Activated CD8-positive, alpha-beta memory T cell treated with anti-CD3 and anti-CD28 coated beads for 24 hours (primary cell): ENCODE data around the gene BUD23.
"Not testable (repeated sequence)": the region's sequence is repeated elsewhere in the genome, so short reads cannot be mapped to it uniquely, and the experiment has no call there.

ENCODE experiments used
- DNase-seq: peaks from one replicate; pipeline ENCODE4 v3.0.0-alpha.2; 2020

BUD23 gene, protein sequence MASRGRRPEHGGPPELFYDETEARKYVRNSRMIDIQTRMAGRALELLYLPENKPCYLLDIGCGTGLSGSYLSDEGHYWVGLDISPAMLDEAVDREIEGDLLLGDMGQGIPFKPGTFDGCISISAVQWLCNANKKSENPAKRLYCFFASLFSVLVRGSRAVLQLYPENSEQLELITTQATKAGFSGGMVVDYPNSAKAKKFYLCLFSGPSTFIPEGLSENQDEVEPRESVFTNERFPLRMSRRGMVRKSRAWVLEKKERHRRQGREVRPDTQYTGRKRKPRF

DNA sequence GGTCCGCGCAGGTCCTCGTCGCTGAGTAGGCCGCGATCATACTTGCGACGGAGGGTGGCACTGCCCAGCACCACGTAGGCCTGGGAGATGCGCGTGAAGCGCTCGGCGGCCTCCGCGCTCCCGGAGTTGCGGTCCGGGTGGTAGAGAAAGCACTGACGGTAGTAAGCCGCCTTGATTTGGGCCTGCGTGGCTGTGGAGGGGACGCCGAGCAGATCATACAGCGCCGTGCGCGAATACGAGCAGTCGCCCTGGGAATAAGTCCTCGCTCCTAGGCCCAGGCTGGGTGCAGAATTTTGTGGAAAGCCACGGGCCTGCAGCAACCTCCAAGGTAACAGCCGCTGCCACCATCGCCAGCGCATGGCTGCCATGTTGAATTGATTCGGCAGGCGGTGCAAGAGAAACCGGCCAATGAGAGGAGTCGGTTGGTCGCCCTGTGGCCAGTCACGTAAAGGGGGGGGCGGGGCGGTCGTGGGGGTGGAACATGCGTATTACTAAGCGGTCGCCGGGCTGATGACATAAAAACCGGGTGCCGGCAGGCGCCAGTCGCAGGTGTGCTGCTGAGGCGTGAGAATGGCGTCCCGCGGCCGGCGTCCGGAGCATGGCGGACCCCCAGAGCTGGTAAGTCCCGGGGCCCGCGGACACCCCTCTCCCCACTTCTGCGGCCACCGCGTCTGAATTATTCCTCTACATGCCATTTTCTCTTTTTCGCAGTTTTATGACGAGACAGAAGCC is at the start of gene BUD23, which contains the start of gene DNAJC30:
BUD23 (plus strand) TSS at position 542 of the 732 bp plus-strand sequence; CDS start at position 571, 29 bp downstream.
DNAJC30 (minus strand) TSS at position 398 of the 732 bp plus-strand sequence; CDS start at position 368, 30 bp downstream.
- peak; percentile 96 for DNase-seq

DNA sequence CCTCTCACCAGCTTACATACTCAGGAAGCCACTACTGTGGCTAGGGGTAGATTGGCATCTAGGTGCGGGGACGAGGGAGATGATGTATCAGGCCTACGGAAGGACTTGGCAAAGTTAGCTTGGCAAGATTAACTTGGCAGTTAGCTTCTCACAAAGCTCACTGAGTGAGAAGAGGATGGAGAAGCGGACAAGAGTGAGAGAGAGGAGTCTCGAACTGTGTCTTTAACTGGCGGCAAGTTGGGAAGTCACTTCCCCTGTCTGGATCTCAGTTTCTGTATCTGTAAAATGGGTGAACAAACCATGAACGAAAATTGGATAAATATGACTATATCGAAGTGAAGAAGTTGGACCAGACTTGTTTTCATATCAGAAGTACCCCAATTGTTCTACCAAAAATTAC is 49.6 kb upstream of the BUD23 start:
- no peak for DNase-seq

DNA sequence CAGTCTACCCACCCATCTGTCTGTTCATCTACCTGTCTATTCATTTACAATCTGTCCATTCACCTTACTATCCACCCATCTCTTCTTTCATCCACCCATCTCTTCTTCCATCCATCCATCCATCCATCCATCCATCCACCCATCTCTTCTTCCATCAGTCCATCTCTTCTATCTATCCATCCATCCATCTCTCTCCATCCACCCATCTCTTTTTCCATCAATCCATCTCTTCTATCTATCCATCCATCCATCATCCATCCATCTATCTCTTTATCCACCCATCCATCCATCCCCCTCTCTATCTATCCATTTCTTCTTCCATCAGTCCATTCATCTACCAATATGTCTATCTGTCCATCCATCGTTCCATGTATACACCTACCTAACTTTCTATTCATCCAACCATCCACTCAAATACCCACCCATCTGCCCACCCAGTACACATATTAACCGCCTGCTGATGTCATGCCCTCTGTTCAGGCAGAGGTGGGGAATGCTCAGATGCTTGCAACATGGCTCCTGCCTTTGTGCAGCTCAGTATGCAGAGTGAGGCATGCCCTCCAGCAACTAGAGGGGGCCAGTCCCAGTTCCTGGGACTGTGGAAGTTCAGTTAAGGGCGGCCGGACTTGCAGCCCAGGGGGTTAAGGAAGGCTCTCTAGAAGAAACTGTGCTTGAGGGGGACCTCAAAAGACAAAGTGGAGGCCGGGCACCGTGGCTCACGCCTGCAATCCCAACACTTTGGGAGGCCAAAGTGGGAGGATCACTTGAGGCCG is 47.8 kb upstream of the BUD23 start:
- no peak for DNase-seq

DNA sequence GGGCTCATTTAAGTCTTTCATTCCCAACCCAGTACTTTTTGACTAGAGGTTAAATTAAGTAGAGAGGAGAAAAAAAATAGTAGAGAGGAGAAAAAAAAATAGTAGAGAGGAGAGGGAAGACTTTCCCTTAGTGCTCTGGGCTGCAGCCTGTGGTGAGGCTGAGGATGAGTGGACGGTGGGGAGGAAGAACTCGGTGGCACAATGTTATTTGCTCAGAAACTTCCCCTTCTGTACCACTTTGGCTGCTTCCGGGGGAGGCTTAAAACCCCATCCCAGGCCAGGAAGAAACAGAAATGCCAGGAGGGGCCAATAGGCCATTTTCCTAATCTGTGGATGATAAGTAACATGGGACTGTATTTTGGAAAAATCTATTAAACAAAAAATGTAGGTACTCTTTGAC is 44.5 kb upstream of the BUD23 start:
- DNase-seq: no peak

DNA sequence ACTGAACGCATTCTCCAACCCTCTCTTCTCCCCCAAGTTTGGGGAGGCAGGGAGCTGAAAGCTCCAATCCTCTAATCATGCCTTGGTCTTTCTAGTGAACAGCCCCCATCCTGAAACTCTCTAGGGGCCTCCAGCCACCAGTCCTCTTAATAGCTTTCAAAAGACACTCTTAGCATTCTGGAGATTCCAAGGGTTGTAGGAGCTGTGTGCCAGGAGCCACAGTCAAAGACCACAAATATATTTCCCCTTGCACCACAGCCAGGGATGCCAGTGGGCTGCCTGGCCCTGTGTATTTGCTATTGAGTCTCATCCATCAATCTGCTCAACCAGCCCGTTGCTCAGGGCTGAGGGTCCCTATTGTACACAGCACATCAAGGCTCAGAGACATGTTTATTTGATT is 40.6 kb upstream of the BUD23 start:
- DNase-seq: no peak

DNA sequence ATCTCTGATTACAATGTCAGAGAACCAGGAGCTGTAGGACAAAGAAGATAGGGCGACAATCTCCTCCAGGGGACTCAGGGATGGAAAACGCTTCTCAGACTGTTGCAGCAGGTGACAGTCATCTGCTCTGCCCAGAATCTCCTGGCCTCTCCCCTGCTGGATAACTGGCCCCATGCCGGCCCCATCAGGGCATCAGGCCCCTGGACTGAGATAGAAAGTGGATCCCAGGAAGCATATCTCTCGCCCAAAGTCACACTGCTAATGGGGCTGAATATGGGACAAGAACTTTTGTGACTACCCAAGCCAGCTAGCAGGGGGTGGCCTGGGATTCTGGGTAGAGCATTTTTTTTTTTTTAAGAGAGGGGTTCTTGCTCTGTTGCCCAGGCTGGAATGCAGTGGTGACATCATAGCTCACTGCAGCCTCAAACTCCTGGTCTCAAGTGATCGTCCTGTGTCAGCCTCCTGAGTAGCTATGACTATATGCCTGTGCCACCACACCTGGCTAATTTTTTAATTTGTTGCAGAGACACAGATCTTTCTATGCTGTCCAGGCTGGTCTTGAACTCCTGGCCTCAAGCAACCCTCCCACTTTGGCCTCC is 38.6 kb upstream of the BUD23 start:
- no peak for DNase-seq

DNA sequence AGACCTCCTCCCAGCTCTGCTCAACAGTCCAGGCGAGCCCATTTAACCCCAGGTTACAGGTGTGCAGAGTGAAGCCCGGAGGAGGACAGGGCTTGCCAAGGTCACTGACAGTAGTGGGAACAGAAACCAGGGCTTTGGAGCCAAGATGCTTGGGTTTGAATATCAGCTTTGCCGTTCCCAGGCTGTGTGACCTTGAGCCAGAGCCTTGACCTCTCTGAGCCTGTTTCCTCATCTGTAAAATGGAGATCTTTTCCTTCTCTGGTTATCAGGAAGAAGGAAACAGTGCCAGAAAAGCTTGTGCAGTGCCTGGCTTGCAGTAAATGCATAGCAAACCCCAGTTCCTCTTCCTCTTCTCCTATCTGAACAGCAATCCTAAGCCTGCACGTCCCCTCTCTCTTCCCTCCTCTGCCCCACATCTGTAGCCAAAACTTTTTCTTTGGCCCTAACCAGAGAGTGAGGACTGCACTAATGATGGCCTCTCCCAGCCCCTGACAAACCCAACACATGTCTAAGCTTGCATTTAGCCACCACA is 37.7 kb upstream of the BUD23 start:
- no peak for DNase-seq

DNA sequence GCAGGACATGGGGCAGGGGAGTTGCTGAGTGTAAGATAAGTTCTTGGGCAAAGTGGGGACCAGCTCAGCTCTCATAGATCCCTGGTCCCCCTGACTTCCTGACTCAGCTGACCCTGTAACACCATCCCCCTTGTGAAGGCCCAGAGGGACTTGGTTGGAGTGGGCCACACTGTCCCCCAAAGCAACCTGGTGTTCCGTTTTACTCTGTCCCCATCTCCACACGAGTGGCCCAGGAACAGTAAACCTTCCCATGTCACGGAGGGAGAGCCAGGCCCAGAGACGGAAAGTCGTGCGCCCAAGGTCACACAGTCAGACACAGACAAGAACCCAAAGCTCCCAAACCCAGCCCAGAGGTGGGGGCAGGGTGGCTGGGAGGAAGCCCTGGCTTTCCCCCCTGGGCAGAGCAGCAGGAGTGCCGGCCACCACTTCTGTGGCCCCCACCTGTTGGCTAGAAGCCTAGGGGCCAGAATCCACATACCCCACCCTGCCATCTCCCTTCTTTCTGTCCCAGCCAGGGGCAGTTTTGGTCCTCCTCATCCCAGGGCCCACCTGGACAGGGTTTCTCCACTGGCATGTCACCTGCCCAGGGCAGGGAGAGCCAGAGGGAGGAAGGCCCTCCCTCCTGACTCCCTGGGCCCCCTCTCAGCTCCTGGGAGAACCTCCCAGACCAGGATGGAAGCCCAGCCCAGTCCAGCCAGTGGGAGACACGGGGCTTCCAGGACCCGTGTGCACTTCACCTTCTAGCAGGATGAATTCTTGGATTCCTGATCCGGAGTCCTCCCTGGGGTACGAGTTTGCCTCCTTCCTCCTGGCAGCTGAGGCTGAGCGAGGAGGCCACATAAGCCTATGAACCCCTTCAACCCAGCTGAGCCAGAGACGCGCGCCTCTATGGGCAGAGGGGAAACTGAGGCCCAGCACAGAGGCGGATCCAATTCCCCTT is 36.3 kb upstream of the BUD23 start:
- no peak for DNase-seq

DNA sequence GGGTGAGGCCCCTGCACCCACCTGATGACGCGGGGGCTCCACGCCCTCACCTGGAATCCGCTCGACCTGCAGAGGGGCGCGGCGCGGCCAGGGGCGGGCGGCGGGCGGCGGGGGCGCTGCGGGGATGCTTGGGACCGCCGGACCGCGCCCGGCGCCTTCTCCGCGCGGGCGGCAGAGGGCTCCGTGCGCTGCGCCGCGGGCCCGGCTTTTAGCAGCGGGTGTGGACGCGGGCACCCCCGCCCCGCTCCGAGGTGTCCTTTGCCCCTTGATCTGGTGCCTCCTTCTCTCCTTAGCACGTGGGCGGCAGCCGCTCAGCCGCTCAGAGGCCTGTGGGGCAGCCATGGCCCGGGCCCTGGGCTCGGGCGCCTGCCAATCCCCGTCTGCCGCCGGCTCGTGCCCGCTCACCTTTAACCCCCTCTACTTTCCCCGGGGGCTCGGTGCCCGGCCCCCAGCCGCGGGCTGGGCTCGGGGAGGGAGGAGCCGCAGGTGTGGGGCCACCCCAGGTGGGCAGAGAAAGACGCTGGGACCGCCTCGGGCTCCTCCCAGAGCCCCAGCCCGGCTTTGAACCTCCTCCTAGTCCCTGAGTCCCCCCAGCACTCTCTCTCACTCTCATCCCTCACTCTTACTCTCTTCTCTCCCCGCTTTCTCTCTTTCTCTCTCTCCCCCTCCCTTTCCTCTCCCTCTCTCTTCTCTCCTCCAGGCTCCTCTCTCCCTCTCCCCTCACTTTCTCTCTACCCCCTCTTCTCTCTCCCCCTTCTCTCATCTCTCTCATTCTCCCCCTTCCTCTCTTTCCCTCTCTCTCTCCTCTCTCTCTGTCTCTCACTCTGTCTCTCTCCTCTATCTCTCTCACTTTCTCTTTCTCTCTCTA is 35.4 kb upstream of the BUD23 start:
- peak; percentile 68 for DNase-seq

DNA sequence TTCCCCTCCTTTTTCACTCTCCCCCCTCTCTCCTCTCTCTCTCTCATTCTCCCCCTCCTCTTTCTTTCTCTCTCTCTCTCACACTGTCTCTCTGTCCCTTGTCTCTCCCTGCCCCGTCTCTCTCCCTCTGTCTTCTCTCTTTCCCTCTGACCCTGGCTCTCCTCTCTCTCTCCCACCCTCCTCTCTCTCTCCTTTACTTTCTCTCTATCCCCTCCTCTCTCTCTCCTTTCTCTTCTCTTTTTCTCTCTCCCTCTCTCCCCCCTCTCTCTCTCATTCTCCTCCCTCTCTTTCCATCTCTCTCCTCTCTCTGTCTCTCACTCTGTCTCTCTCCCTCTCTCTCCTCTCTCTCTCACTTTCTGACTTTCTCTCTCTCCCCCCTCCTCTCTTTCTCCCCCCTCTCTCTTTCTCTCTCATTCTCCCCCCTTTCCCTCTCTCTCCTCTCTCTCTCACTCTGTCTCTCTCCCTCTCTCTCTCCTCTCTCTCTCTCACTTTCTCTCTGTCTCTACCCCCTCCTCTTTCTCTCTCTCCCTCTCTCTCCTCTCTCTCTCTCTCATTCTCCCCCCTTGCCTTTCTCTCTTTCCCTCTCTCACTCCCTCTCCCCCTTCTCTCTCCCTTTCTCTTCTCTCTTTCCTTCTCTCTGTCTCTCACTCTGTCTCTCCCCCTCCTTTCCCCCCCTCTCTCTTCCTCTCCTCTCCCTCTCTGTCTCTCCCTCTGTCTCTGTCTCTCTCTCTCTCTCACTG is 34.6 kb upstream of the BUD23 start:
- no peak for DNase-seq

DNA sequence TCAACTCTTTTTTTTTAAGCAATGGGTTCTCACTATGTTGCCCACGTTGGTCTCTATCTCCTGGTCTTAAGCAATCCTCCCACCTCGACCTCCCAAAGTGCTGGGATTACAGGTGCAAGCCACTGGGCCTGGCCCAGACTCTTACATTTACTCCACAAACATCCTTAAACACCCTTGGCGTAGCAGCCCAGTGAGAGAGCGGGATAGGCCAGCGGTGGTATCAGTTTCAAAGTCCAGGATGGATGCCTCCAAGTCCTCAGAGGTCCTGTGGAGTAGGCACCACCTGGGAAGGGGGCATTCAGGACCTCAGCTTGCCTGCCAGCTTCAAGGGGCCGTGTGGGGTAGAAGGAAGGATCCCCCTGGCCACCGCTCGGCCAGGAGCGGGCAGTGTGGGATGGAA is 33.8 kb upstream of the BUD23 start:
- no peak for DNase-seq

DNA sequence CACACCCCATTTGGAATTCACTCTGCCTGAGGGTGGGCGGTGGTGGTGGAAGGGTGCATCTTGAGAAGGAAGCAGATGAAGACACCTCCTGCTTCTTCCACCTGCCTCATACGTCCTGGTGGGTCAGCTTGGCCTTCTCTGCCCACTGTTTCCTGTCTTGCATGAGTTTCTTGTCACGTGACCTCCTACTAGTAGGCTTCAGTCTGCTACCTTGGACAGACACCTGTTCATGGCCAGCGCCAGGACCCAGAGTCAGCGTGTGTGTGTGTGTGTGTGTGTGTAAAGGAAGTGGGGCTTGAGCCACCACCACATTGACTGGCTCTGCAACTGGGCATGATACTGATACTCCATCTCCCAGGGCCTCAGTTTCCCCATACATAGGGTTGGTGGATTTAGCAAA is 32.9 kb upstream of the BUD23 start:
- DNase-seq: no peak

DNA sequence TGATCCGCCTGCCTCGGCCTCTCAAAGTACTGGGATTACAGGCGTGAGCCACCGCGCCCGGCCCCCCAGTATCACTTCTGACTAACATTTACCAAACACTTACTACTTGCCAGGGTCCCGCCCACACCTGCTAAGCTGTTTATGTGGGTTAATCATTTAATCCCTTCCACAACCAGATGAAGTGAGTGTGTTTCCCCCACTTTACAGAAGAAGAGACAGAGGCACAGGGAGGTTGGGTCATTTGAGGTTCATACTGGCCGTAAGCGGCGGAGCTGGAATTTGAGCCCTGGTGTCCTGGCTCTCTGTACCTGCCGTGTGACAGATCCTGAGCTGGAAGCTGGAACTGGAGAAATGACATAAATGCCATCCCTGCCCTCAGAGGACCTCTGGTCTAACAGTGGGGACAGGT is 30.9 kb upstream of the BUD23 start:
- DNase-seq: no peak

DNA sequence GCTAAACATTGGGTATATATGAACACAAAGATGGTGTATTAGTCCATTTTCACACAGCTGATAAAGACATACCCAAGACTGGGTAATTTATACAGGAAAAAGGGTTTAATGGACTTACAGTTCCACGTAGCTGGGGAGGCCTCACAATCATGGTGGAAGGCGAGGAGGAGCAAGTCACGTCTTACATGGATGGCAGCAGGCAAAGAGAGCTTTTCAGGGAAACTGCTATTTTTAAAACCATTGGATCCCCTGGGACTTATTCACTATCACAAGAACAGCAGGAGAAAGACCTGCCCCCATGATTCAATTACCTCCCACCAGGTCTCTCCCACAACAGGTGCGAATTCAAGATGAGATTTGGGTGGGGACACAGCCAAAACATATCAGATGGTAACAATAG is 28.1 kb upstream of the BUD23 start:
- DNase-seq: not testable (repeated sequence)

DNA sequence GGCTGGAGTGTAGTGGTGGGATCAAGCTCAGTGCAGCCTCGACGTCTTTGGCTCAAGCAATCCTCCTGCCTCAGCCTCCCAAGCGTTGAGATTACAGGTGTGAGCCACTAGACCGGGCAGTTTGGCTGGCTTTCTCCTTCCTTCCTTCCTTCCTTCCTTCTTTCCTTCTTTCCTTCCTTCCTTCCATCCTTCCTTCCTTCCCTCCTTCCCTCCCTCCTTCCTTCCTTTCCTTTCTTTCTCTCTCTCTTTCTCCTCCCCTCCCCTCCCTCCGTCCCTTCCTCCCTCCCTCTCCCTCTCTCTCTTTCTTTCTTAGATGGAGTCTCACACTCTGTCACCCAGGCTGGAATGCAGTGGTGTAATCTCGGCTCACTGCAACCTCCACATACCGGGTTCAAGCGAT is 23.4 kb upstream of the BUD23 start:
- no peak for DNase-seq

DNA sequence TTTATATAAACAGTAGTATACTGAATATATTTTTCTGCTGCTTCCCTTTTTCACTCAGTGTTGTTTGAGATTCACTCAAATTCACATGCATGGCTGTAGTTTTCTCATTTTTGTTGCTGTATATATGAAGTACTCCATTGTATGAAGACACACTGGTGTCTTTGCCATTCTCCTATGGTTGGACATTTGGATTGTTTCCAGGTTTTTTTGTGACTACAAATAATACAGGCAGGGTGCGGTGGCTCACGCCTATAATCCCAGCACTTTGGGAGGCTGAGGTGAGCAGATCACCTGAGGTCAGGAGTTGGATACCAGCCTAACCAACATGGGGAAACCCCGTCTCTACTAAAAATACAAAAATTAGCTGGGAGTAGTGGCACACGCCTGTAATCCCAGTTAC is 22.8 kb upstream of the BUD23 start:
- DNase-seq: not testable (repeated sequence)

DNA sequence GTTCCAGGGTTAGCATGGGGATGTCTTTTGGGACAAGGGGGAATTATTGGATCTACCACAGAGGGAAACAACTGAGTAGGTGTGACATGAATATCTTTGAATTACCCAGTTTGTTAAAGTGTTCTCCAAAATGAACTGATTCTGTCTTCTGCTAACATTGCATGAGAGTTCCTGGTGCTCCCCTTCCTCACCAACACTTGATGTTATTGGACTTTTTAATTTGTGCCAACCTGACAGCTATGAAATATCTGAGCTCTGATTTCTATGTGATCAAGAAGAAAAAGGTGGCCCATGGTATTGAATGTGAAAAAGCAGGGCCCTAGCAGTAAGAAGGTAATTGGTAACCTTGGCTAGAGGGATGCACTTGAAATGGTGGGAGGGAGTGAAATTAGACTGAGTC is 20.4 kb upstream of the BUD23 start:
- no peak for DNase-seq

DNA sequence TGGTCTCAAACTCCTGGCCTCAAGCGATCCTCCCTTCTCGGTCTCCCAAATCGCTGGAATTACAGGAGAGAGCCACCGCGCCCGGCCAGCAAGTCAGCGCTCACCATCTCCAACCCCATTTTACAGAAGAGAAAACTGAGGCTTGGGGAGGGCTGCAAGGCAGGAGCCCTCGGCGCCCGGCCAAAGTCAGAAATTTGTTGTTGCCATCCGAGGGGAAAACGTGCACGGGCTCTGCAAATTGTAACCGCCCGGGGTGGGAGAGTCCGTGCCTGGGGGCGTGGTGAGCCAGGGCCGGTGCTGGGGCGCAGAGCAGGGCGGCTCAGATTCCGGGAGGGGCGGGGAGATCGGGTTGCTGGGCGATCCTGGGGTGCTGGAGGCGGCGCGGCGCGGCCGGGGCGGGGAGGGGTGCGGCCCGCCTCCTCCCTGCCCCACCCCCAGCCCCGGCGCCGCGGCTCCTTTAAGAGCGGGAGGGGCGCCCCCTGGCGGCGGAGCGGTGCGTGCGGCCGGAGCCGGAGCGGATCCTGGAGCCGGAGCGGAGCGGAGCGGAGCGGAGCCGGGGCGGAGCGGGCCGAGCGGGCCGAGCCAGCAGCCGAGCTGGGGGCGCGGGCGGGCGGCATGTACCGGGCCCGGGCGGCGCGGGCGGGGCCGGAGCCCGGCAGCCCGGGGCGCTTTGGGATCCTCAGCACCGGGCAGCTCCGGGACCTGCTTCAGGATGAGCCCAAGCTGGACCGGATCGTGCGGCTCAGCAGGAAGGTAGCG is 15.9 kb upstream of the BUD23 start, which contains the start of gene VPS37D:
VPS37D (plus strand) TSS at position 488 of the 759 bp plus-strand sequence; CDS start at position 616, 128 bp downstream.
- peak; percentile 99 for DNase-seq
